PC-3 (cell line): ENCODE measurements around the gene UBXN6. TPM values are rescaled to one million over a fixed set of nuclear protein-coding genes. Genes with fewer than 3 reads are reported as not detected.

Experiments
- ATAC-seq: fragments of 200-7000 bp; cut with Tn5 transposase; 2 replicates; pipeline ENCODE4 v1.9.1; 2020; ENCODE audit warnings: mild to moderate bottlenecking, moderate library complexity
- BruUV-seq: library from RNA; stranded (reverse); fragments of 400-500 nt; replicated peaks from 2 replicates; lab custom pipeline; 2021; lab: Mats Ljungman, UMichigan
- CTCF ChIA-PET: fragments of 300-600 bp; sonication (Branson Sonifier 250); formaldehyde crosslinking; loops from one replicate; lab custom pipeline; 2022; ENCODE audit warnings: antibody characterized with exemption; lab: Charles Lee
- POLR2A ChIA-PET: fragments of 300-600 bp; sonication (Branson Sonifier 250); formaldehyde crosslinking; loops from one replicate; lab custom pipeline; 2022; ENCODE audit warnings: antibody characterized with exemption; ENCODE audit not compliant: unreplicated experiment; lab: Charles Lee
- DNase-seq: peaks from one replicate; pipeline ENCODE4 v3.0.0-alpha.2; 2015
- H2AFZ ChIP-seq: fragments of 300-600 bp; sonication (generic); 2 replicates; pipeline ENCODE4 v1.6.0; 2016; ENCODE audit warnings: antibody characterized with exemption, low read length
- H3F3A ChIP-seq: fragments of 300-600 bp; sonication (generic); one replicate; pipeline ENCODE4 v1.6.0; 2017; ENCODE audit warnings: antibody characterized with exemption, low read length, control low read depth, mild to moderate bottlenecking; ENCODE audit not compliant: unreplicated experiment
- H3K27ac ChIP-seq: fragments of 300-600 bp; sonication (generic); 2 replicates; pipeline ENCODE4 v1.5.1; 2016; ENCODE audit warnings: mild to moderate bottlenecking, low read length
- H3K27me3 ChIP-seq: fragments of 300-600 bp; sonication (generic); 2 replicates; pipeline ENCODE4 v1.6.1; 2016; ENCODE audit warnings: low read length, mixed read lengths
- H3K36me3 ChIP-seq: fragments of 300-600 bp; sonication (generic); 2 replicates; pipeline ENCODE4 v1.6.1; 2016; ENCODE audit warnings: low read depth, mixed run types, low read length, mixed read lengths
- H3K4me1 ChIP-seq: fragments of 300-600 bp; sonication (generic); 2 replicates; pipeline ENCODE4 v1.5.1; 2016; ENCODE audit warnings: low read length; ENCODE audit not compliant: insufficient read depth
- H3K4me2 ChIP-seq: fragments of 300-600 bp; sonication (generic); 2 replicates; pipeline ENCODE4 v1.6.0; 2016; ENCODE audit warnings: low read length
- H3K4me3 ChIP-seq: fragments of 300-600 bp; sonication (generic); 2 replicates; pipeline ENCODE4 v1.5.1; 2016; ENCODE audit warnings: mild to moderate bottlenecking, low read length, mixed read lengths
- H3K79me2 ChIP-seq: fragments of 300-600 bp; sonication (generic); 2 replicates; pipeline ENCODE4 v1.6.1; 2017; ENCODE audit warnings: low read length, mixed read lengths
- H3K9ac ChIP-seq: fragments of 300-600 bp; sonication (generic); 2 replicates; pipeline ENCODE4 v1.6.0; 2016; ENCODE audit warnings: mild to moderate bottlenecking, low read length
- H3K9me2 ChIP-seq: fragments of 300-600 bp; sonication (generic); replicated peaks from 2 replicates; pipeline ENCODE4 v1.6.1; 2016; ENCODE audit warnings: mixed run types, low read length, mixed read lengths
- H3K9me3 ChIP-seq: fragments of 300-600 bp; sonication (generic); 2 replicates; pipeline ENCODE4 v1.6.1; 2016; ENCODE audit warnings: low read length, mixed read lengths
- H4K20me1 ChIP-seq: fragments of 300-600 bp; sonication (generic); 2 replicates; pipeline ENCODE4 v1.6.1; 2016; ENCODE audit warnings: low read length, mixed read lengths
- CTCF ChIP-seq: fragments of 300-600 bp; sonication (generic); conservative IDR thresholded peaks from 2 replicates; pipeline ENCODE4 v1.5.1; 2017; ENCODE audit warnings: antibody characterized with exemption, low read depth, mild to moderate bottlenecking, low read length
- EZH2 ChIP-seq: fragments of 300-600 bp; sonication (generic); IDR thresholded peaks from one replicate; pipeline ENCODE4 v1.6.1; 2017; ENCODE audit warnings: antibody characterized with exemption, mild to moderate bottlenecking, low read length; ENCODE audit not compliant: unreplicated experiment
- EZH2phosphoT487 ChIP-seq: fragments of 300-600 bp; sonication (generic); IDR thresholded peaks from 2 replicates; pipeline ENCODE4 v1.6.1; 2018; ENCODE audit warnings: mild to moderate bottlenecking, antibody characterized with exemption, low read length, borderline replicate concordance
- intact Hi-C: fragments of 100-400 bp; cut with micrococcal nuclease; formaldehyde crosslinking; loops from 2 replicates; pipeline ENCODE4 v1.9.0; 2023
- total RNA-seq: library from RNA; depleted of rRNA; stranded (reverse); fragments of >200 nt; gene quantifications from 2 replicates; pipeline ENCODE4 v1.2.3, GENCODE V29; 2014

UBXN6 gene
- total RNA-seq, 1 experiment from 2014 or later: 64.0 TPM

- intact Hi-C loops: no loop called here
- H4K20me1 ChIP-seq: no peaks in the 10 kb centered on the region
- no peak overlapping the region; the same call in 1 of the 2 replicates for H3K4me2 ChIP-seq
- ChIA-PET CTCF (no interaction called here), POLR2A (no interaction called here)
- DNase-seq (peak; percentile 70), ATAC-seq (peak; percentile 71)
- H3K27me3 ChIP-seq: no peaks in the 10 kb centered on the region
- H3K9ac ChIP-seq: no peak overlapping the region
- BruUV-seq: no TSS peak
- H3K36me3 ChIP-seq: no peaks in the 10 kb centered on the region
- no peak overlapping the region for H2AFZ ChIP-seq
- H3K4me1 ChIP-seq: peaks cover 8% of the 10 kb centered on the region
- no peaks in the 10 kb centered on the region for H3K79me2 ChIP-seq
- no peak overlapping the region for H3K4me3 ChIP-seq
- no peaks in the 10 kb centered on the region for H3F3A ChIP-seq
- 0 out of 2 replicates have a peak overlapping the region, but pooled peaks have one; percentile 3 for H3K27ac ChIP-seq
- no peak for TF ChIP-seq EZH2
- no peak for TF ChIP-seq CTCF
- no peak for TF ChIP-seq EZH2phosphoT487
- H3K9me2 ChIP-seq: no peaks in the 10 kb centered on the region
- no peaks in the 10 kb centered on the region for H3K9me3 ChIP-seq
These were observed 49.0 kb upstream of the UBXN6 start for GRCh38 chr19:4506449-4507149.

- Histone ChIP-seq H3K4me1 (peaks cover 8% of the 10 kb centered on the region), H3K27ac (no peak overlapping the region), H3K36me3 (no peaks in the 10 kb centered on the region), H3K4me2 (no peak overlapping the region), H3K79me2 (no peaks in the 10 kb centered on the region), H3K27me3 (no peaks in the 10 kb centered on the region), H3K4me3 (no peak overlapping the region), H4K20me1 (no peaks in the 10 kb centered on the region), H3K9me2 (no peaks in the 10 kb centered on the region), H2AFZ (no peak overlapping the region), H3K9ac (no peak overlapping the region), H3K9me3 (no peaks in the 10 kb centered on the region), H3F3A (no peaks in the 10 kb centered on the region)
- DNase-seq: no peak
- TF ChIP-seq EZH2phosphoT487 (no peak), CTCF (no peak), EZH2 (no peak)
- POLR2A ChIA-PET: no interaction called here
- intact Hi-C loops: no loop called here
- BruUV-seq: no TSS peak
- CTCF ChIA-PET: interaction anchor here (0.6 kb wide), 1 partner anchor 10 kb away, joined by 10 read pairs; no protein-coding TSS in a partner anchor
- no peak; the same call in 1 of the 2 replicates for ATAC-seq
These were observed 48.2 kb upstream of the UBXN6 start for GRCh38 chr19:4505570-4506448.
